ENCODE data around the gene FDPS. TPM values are rescaled to one million over a fixed set of nuclear protein-coding genes. Genes with fewer than 3 reads are reported as not detected.
"Not testable (repeated sequence)": the region's sequence is repeated elsewhere in the genome, so short reads cannot be mapped to it uniquely, and the experiment has no call there.

The FDPS gene
- total RNA-seq, 1 experiment from 2014 or later, result 269 TPM

DNA sequence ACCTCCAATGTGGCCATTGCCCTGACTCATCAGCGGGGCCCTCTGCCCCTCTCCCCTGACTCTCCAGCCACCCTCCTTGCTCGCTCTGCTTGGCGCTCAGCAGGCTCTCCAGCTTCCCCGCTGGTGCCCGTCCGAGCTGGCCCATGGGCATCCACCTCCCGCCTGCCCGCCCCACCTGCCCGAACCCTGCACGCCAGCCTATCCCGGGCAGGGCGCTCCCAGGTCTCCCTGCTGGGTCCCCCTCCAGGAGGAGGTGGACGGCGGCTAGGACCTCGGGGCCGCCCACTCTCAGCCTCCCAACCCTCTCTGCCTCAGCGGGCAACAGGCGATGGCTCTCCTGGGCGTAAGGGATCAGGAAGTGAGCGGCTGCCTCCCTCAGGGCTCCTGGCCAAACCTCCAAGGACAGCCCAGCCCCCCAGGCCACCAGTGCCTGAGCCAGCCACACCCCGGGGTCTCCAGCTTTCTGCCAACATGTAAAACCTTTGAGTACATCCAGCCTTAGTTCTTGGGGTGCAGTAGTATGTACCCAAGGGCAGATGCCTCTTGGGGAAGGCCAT lies 20.6 kb upstream of the FDPS start:
- no TSS peak for BruUV-seq (replicated peaks)
- Histone ChIP-seq H2AFZ (ENCODE audit: low read depth, low read length, poor library complexity, severe bottlenecking) (no peak overlapping the region), H3K27me3 (ENCODE audit: insufficient read depth, low read length) (no peaks in the 10 kb centered on the region), H3K79me2 (ENCODE audit: insufficient read depth, low read length) (no peaks in the 10 kb centered on the region), H3K9ac (ENCODE audit: low read length) (no peak overlapping the region), H3K4me2 (ENCODE audit: low read length) (no peak overlapping the region), H3K27ac (ENCODE audit: low read depth, low read length) (no peak overlapping the region), H3K9me3 (ENCODE audit: control insufficient read depth in 1 of 2, insufficient read depth in 1 of 2, low read depth in 1 of 2, low read length in 2 of 2) (no peaks in the 10 kb centered on the region), H3K4me1 (ENCODE audit: control insufficient read depth in 1 of 2, insufficient read depth in 2 of 2, low read length in 2 of 2) (no peaks in the 10 kb centered on the region), H3K36me3 (ENCODE audit: control insufficient read depth in 1 of 2, insufficient read depth in 2 of 2, low read length in 2 of 2) (no peaks in the 10 kb centered on the region), H3K9me2 (ENCODE audit: insufficient read depth) (no peaks in the 10 kb centered on the region), H3K4me3 (replicated peaks in 1 of 2; ENCODE audit: low read depth in 1 of 2, low read length in 2 of 2) (no peak overlapping the region), H4K20me1 (ENCODE audit: insufficient read depth) (no peaks in the 10 kb centered on the region)
- no peak for ATAC-seq
- POLR2A ChIA-PET, result interaction anchor here (0.6 to 0.7 kb wide), 2 partner anchors 15 to 249 kb away, joined by 4 read pairs; partner anchors contain the start of gene CLK2
- TF ChIP-seq FOSL1 (IDR thresholded peaks at IDR 0.05; ENCODE audit: low read depth), result no peak
- no peak for TF ChIP-seq JUND (IDR thresholded peaks at IDR 0.05)
- TF ChIP-seq, protein P1, sequence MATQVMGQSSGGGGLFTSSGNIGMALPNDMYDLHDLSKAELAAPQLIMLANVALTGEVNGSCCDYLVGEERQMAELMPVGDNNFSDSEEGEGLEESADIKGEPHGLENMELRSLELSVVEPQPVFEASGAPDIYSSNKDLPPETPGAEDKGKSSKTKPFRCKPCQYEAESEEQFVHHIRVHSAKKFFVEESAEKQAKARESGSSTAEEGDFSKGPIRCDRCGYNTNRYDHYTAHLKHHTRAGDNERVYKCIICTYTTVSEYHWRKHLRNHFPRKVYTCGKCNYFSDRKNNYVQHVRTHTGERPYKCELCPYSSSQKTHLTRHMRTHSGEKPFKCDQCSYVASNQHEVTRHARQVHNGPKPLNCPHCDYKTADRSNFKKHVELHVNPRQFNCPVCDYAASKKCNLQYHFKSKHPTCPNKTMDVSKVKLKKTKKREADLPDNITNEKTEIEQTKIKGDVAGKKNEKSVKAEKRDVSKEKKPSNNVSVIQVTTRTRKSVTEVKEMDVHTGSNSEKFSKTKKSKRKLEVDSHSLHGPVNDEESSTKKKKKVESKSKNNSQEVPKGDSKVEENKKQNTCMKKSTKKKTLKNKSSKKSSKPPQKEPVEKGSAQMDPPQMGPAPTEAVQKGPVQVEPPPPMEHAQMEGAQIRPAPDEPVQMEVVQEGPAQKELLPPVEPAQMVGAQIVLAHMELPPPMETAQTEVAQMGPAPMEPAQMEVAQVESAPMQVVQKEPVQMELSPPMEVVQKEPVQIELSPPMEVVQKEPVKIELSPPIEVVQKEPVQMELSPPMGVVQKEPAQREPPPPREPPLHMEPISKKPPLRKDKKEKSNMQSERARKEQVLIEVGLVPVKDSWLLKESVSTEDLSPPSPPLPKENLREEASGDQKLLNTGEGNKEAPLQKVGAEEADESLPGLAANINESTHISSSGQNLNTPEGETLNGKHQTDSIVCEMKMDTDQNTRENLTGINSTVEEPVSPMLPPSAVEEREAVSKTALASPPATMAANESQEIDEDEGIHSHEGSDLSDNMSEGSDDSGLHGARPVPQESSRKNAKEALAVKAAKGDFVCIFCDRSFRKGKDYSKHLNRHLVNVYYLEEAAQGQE (IDR thresholded peaks at IDR 0.05; ENCODE audit: low read depth), result no peak
- TF ChIP-seq CBX3 (IDR thresholded peaks at IDR 0.05; ENCODE audit: low read depth), result no peak
- TF ChIP-seq EZH2phosphoT487 (IDR thresholded peaks at IDR 0.05; ENCODE audit: borderline replicate concordance), result no peak
- TF ChIP-seq SRF (IDR thresholded peaks at IDR 0.05; ENCODE audit: low read depth), result no peak
- TF ChIP-seq ZNF274 (IDR thresholded peaks at IDR 0.05; ENCODE audit: low read depth, low read length), result no peak
- no peak for TF ChIP-seq RAD21 (IDR thresholded peaks at IDR 0.05; ENCODE audit: low read depth)
- no peak for TF ChIP-seq YY1 (IDR thresholded peaks at IDR 0.05; ENCODE audit: extremely low read depth, insufficient replicate concordance, low read depth, low read length)
- no peak for TF ChIP-seq POLR2A (IDR thresholded peaks at IDR 0.05; ENCODE audit: borderline replicate concordance, extremely low read depth, insufficient read depth, insufficient read length)
- TF ChIP-seq EGR1 (IDR thresholded peaks at IDR 0.05; ENCODE audit: low read depth), result no peak
- no peak for TF ChIP-seq CEBPB (IDR thresholded peaks at IDR 0.05; ENCODE audit: low read depth)
- no peak for TF ChIP-seq POLR2AphosphoS5 (IDR thresholded peaks at IDR 0.05; ENCODE audit: low read depth, low read length)
- TF ChIP-seq ELF1 (IDR thresholded peaks at IDR 0.05; ENCODE audit: borderline replicate concordance, low read depth), result no peak
- TF ChIP-seq SIN3A (IDR thresholded peaks at IDR 0.05; ENCODE audit: low read depth), result no peak
- DNase-seq (ENCODE audit: low read depth, low spot score), result no peak
- RAD21 ChIA-PET (ENCODE audit: low non-redundant PET in 1 of 2, low total read pairs in 2 of 2, uncharacterized antibody in 2 of 2, unreplicated experiment in 2 of 2), result no interaction called here
- CTCF ChIA-PET, result no interaction called here
- intact Hi-C loops (cut with micrococcal nuclease), result no loop called here

DNA sequence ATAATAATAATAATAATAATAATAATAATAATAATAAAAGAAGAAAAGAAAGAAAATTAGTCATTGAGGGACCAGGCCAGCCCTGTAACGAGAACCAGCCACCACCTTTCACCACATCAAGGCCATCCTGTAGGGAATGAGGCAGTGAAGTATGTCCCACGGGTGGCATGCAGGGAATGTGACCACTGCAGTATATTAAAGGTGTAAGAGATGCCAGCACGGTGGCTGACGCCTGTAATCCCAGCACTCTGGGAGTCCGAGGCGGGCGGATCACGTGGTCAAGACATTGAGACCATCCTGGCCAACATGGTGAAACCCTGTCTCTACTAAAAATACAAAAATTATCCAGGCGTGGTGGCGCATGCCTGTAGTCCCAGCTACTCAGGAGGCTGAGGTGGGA lies 17.7 kb upstream of the FDPS start:
- POLR2A ChIA-PET; DNase-seq (ENCODE audit: low read depth, low spot score); H3K4me1 ChIP-seq (ENCODE audit: control insufficient read depth in 1 of 2, insufficient read depth in 2 of 2, low read length in 2 of 2); H4K20me1 ChIP-seq (ENCODE audit: insufficient read depth); H3K27ac ChIP-seq (ENCODE audit: low read depth, low read length); H3K4me3 ChIP-seq (replicated peaks in 1 of 2; ENCODE audit: low read depth in 1 of 2, low read length in 2 of 2); intact Hi-C loops (cut with micrococcal nuclease); H3K9me2 ChIP-seq (ENCODE audit: insufficient read depth); BruUV-seq (replicated peaks); H3K79me2 ChIP-seq (ENCODE audit: insufficient read depth, low read length); H3K9me3 ChIP-seq (ENCODE audit: control insufficient read depth in 1 of 2, insufficient read depth in 1 of 2, low read depth in 1 of 2, low read length in 2 of 2); H3K36me3 ChIP-seq (ENCODE audit: control insufficient read depth in 1 of 2, insufficient read depth in 2 of 2, low read length in 2 of 2); CTCF ChIA-PET; H2AFZ ChIP-seq (ENCODE audit: low read depth, low read length, poor library complexity, severe bottlenecking); H3K27me3 ChIP-seq (ENCODE audit: insufficient read depth, low read length); ATAC-seq; RAD21 ChIA-PET (ENCODE audit: low non-redundant PET in 1 of 2, low total read pairs in 2 of 2, uncharacterized antibody in 2 of 2, unreplicated experiment in 2 of 2); H3K9ac ChIP-seq (ENCODE audit: low read length); H3K4me2 ChIP-seq (ENCODE audit: low read length): not testable (repeated sequence)
